WTC11 (cell line): ENCODE measurements around the gene PDCD5. TPM values are rescaled to one million over a fixed set of nuclear protein-coding genes. Genes with fewer than 3 reads are reported as not detected.

Experiments
- ATAC-seq: fragments of 200-7000 bp; cut with Tn5 transposase; 2 replicates; pipeline ENCODE4 v1.10.0; 2021; ENCODE audit warnings: mild to moderate bottlenecking, moderate library complexity
- Bru-seq: library from RNA; stranded (reverse); fragments of 400-500 nt; gene quantifications from one replicate; lab custom pipeline; 2021; lab: Mats Ljungman, UMichigan
- CTCF ChIA-PET: fragments of 300-600 bp; sonication (Branson Sonifier 250); formaldehyde crosslinking; loops from one replicate; lab custom pipeline; 2021; ENCODE audit warnings: antibody characterized with exemption; lab: Charles Lee
- POLR2A ChIA-PET: fragments of 350-600 bp; sonication (Branson Sonifier 250); formaldehyde crosslinking; loops from one replicate; lab custom pipeline; 2021; ENCODE audit warnings: antibody characterized with exemption; lab: Charles Lee
- DNase-seq: peaks from one replicate; pipeline ENCODE4 v3.0.0; 2021; ENCODE audit warnings: low spot score
- H3K27ac Mint-ChIP-seq: 2 replicates; pipeline ENCODE4 v1.8.0; 2021; ENCODE audit warnings: mixed read lengths
- H3K27me3 Mint-ChIP-seq: 2 replicates; pipeline ENCODE4 v1.8.0; 2021; ENCODE audit warnings: low read depth, mild to moderate bottlenecking, moderate library complexity, mixed read lengths
- H3K36me3 Mint-ChIP-seq: 2 replicates; pipeline ENCODE4 v1.8.0; 2021; ENCODE audit warnings: mixed read lengths
- H3K4me1 Mint-ChIP-seq: 2 replicates; pipeline ENCODE4 v1.8.0; 2022; ENCODE audit warnings: mixed read lengths
- H3K4me3 Mint-ChIP-seq: 2 replicates; pipeline ENCODE4 v1.8.0; 2021; ENCODE audit warnings: mild to moderate bottlenecking, moderate library complexity, mixed read lengths
- H3K9me3 Mint-ChIP-seq: 2 replicates; pipeline ENCODE4 v1.8.0; 2021; ENCODE audit warnings: mixed read lengths
- ESRRA ChIP-seq: sonication (generic); formaldehyde crosslinking; IDR thresholded peaks from 2 replicates; pipeline ENCODE4 v1.8.1; 2022; ENCODE audit warnings: mild to moderate bottlenecking, missing genetic modification reagents, borderline replicate concordance
- ETV6 ChIP-seq: sonication (generic); formaldehyde crosslinking; IDR thresholded peaks from 2 replicates; pipeline ENCODE4 v1.8.1; 2022; ENCODE audit warnings: mild to moderate bottlenecking, missing genetic modification reagents
- FOXK1 ChIP-seq: sonication (generic); formaldehyde crosslinking; IDR thresholded peaks from 2 replicates; pipeline ENCODE4 v1.8.0; 2022; ENCODE audit warnings: mild to moderate bottlenecking, moderate library complexity, missing genetic modification reagents
- JAZF1 ChIP-seq: fragments of 250-450 bp; sonication (Bioruptor Pico); IDR thresholded peaks from 2 replicates; pipeline ENCODE4 v1.9.0; 2021; ENCODE audit warnings: moderate library complexity, mild to moderate bottlenecking, inconsistent platforms
- JUN ChIP-seq: sonication (generic); formaldehyde crosslinking; IDR thresholded peaks from 2 replicates; pipeline ENCODE4 v1.8.0; 2023; ENCODE audit warnings: mild to moderate bottlenecking, missing genetic modification reagents
- MXD4 ChIP-seq: fragments of 250-450 bp; sonication (Bioruptor Pico); IDR thresholded peaks from 2 replicates; pipeline ENCODE4 v1.8.0; 2021; ENCODE audit warnings: mild to moderate bottlenecking, moderate library complexity, borderline replicate concordance
- MYBL2 ChIP-seq: sonication (generic); formaldehyde crosslinking; IDR thresholded peaks from 2 replicates; pipeline ENCODE4 v1.8.1; 2023; ENCODE audit warnings: mild to moderate bottlenecking, moderate library complexity, missing genetic modification reagents
- RORB ChIP-seq: fragments of 250-450 bp; sonication (Bioruptor Pico); IDR thresholded peaks from 2 replicates; pipeline ENCODE4 v1.9.0; 2021; ENCODE audit warnings: mild to moderate bottlenecking
- SMAD4 ChIP-seq: sonication (generic); formaldehyde crosslinking; IDR thresholded peaks from 2 replicates; pipeline ENCODE4 v1.8.0; 2022; ENCODE audit warnings: mild to moderate bottlenecking, missing genetic modification reagents
- ZNF317 ChIP-seq: sonication (generic); formaldehyde crosslinking; IDR thresholded peaks from 2 replicates; pipeline ENCODE4 v1.8.1; 2023; ENCODE audit warnings: low read depth, mild to moderate bottlenecking, moderate library complexity, missing genetic modification reagents, borderline replicate concordance
- ZNF423 ChIP-seq: fragments of 250-450 bp; sonication (Bioruptor Pico); IDR thresholded peaks from 2 replicates; pipeline ENCODE4 v2.1.2; 2022; ENCODE audit warnings: mild to moderate bottlenecking, moderate library complexity
- long read RNA-seq, 3 experiments: library from RNA in 1 of 3; library from capped mRNA in 1 of 3; library from polyadenylated mRNA in 1 of 3; unstranded in 2 of 3; stranded (forward) in 1 of 3; transcript quantifications; one replicate each; pipeline ENCODE4 v2.0.0, GENCODE V29; 2021
- total RNA-seq: library from RNA; stranded (reverse); gene quantifications from 3 replicates; pipeline ENCODE4 v1.2.3, GENCODE V29; 2021
- TF ChIP-seq, protein P1 (sequence below): sonication (generic); formaldehyde crosslinking; IDR thresholded peaks from 2 replicates; pipeline ENCODE4 v1.8.0; 2023; ENCODE audit warnings: missing genetic modification reagents, mild to moderate bottlenecking, borderline replicate concordance
- TF ChIP-seq, protein P2 (sequence below): fragments of 250-450 bp; sonication (Bioruptor Pico); IDR thresholded peaks from 2 replicates; pipeline ENCODE4 v1.9.0; 2021; ENCODE audit warnings: moderate library complexity, mild to moderate bottlenecking, inconsistent platforms, borderline replicate concordance
- TF ChIP-seq, protein P3 (sequence below): sonication (generic); formaldehyde crosslinking; IDR thresholded peaks from 2 replicates; pipeline ENCODE4 v1.8.1; 2022; ENCODE audit warnings: low read depth, mild to moderate bottlenecking, moderate library complexity, missing genetic modification reagents, borderline replicate concordance
- TF ChIP-seq, protein P4 (sequence below): sonication (generic); formaldehyde crosslinking; IDR thresholded peaks from 2 replicates; pipeline ENCODE4 v1.8.0; 2022; ENCODE audit warnings: mild to moderate bottlenecking, missing genetic modification reagents
- TF ChIP-seq, protein P5 (sequence below): fragments of 200-600 bp; IDR thresholded peaks from 2 replicates; pipeline ENCODE4 v1.8.0; 2022; ENCODE audit warnings: antibody characterized with exemption
- TF ChIP-seq, protein P6 (sequence below): fragments of 250-450 bp; sonication (Bioruptor Pico); IDR thresholded peaks from 2 replicates; pipeline ENCODE4 v1.9.0; 2021; ENCODE audit warnings: mild to moderate bottlenecking, borderline replicate concordance
- TF ChIP-seq, protein P7 (sequence below): sonication (generic); formaldehyde crosslinking; IDR thresholded peaks from 2 replicates; pipeline ENCODE4 v1.8.0; 2022; ENCODE audit warnings: mild to moderate bottlenecking, missing genetic modification reagents

The PDCD5 gene, protein sequence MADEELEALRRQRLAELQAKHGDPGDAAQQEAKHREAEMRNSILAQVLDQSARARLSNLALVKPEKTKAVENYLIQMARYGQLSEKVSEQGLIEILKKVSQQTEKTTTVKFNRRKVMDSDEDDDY
- total RNA-seq (89.5 to 98.3 TPM (median 93.9 TPM) in 3 replicates), Bru-seq, nascent RNA (percentile 95 among the genes with signal in this experiment)
- long read RNA-seq, experiment 1, transcript PDCD5-207 (6 exons, 699 nt): major isoform, 110 of 137 reads
- long read RNA-seq, experiment 1, partial matches to known transcripts: 7 of 137 reads
- long read RNA-seq, experiment 1, other reads (novel, unspliced or antisense): 17 of 137 reads
- long read RNA-seq, experiment 2, transcript PDCD5-207 (6 exons, 699 nt): major isoform, 97 of 110 reads
- long read RNA-seq, experiment 2, partial matches to known transcripts: 2 of 110 reads
- long read RNA-seq, experiment 2, other reads (novel, unspliced or antisense): 8 of 110 reads
- long read RNA-seq, experiment 3, partial matches to known transcripts: 0 of 6 reads
- long read RNA-seq, experiment 3, other reads (novel, unspliced or antisense): 0 of 6 reads

DNA sequence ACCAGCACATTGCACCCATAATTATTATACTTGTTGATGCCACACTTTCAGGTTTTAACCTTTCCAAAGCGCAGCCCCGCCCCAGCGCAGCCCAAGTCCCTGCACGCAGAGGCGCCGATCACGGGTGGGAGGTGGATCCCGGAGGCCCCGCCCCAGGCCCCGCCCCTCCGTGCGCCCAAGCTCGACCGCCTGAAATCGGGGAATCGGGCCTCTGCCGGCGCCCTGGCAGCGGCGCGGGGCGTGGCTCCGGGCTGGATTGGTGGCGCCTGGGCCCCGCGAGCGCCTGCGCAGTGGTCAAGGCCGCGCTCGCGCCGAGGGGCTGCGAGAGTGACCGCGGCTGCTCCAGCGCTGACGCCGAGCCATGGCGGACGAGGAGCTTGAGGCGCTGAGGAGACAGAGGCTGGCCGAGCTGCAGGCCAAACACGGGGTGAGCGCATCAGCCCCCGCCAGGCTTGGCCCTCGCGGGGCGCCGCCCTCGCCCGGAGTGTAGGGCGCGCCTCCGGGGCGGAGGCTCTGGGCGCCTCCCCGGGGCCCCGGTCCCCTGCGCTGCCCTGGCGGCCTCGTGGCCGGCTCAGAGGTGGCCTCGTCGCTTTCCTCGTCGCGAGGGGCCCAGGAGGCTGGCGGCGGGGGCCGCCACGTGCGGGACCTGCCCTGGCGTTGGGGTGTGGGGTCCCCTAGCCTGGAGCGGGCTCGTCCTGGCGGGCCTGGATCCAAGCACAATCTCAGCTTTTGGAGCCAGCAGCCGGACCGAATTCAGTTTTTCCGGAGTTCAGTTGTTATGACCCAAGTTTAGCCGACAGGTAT, at the start of gene PDCD5:
Gene PDCD5 (plus strand): TSS at position 290 of the 804 bp plus-strand sequence. CDS start 72 bp downstream, at position 362.
- Mint-ChIP-seq H3K4me3 (peak within 1 kb of the TSS; percentile 87), H3K9me3 (no peaks in the 10 kb centered on the region), H3K4me1 (peaks cover 5% of the 10 kb centered on the region; the same call in 1 of the 2 replicates), H3K27ac (no peak within 1 kb of the TSS), H3K36me3 (peaks cover 22% of the 10 kb centered on the region), H3K27me3 (peaks cover 29% of the 10 kb centered on the region)
- ATAC-seq (peak; percentile 94), DNase-seq (peak; percentile 92)
- POLR2A ChIA-PET: interaction anchor here (1.0 to 1.7 kb wide), 2 partner anchors 13 to 176 kb away, joined by 3 to 7 read pairs; partner anchors contain the start of gene DPY19L3
- CTCF ChIA-PET: interaction anchor here (0.7 to 1.1 kb wide), 3 partner anchors 11 to 117 kb away, joined by 3 to 5 read pairs (median 4); no protein-coding TSS in a partner anchor
- no peak for TF ChIP-seq ZNF423
- TF ChIP-seq, protein P1, sequence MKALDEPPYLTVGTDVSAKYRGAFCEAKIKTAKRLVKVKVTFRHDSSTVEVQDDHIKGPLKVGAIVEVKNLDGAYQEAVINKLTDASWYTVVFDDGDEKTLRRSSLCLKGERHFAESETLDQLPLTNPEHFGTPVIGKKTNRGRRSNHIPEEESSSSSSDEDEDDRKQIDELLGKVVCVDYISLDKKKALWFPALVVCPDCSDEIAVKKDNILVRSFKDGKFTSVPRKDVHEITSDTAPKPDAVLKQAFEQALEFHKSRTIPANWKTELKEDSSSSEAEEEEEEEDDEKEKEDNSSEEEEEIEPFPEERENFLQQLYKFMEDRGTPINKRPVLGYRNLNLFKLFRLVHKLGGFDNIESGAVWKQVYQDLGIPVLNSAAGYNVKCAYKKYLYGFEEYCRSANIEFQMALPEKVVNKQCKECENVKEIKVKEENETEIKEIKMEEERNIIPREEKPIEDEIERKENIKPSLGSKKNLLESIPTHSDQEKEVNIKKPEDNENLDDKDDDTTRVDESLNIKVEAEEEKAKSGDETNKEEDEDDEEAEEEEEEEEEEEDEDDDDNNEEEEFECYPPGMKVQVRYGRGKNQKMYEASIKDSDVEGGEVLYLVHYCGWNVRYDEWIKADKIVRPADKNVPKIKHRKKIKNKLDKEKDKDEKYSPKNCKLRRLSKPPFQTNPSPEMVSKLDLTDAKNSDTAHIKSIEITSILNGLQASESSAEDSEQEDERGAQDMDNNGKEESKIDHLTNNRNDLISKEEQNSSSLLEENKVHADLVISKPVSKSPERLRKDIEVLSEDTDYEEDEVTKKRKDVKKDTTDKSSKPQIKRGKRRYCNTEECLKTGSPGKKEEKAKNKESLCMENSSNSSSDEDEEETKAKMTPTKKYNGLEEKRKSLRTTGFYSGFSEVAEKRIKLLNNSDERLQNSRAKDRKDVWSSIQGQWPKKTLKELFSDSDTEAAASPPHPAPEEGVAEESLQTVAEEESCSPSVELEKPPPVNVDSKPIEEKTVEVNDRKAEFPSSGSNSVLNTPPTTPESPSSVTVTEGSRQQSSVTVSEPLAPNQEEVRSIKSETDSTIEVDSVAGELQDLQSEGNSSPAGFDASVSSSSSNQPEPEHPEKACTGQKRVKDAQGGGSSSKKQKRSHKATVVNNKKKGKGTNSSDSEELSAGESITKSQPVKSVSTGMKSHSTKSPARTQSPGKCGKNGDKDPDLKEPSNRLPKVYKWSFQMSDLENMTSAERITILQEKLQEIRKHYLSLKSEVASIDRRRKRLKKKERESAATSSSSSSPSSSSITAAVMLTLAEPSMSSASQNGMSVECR (CRISPR knock-in tag): no peak
- no peak for TF ChIP-seq RORB
- TF ChIP-seq, protein P2, sequence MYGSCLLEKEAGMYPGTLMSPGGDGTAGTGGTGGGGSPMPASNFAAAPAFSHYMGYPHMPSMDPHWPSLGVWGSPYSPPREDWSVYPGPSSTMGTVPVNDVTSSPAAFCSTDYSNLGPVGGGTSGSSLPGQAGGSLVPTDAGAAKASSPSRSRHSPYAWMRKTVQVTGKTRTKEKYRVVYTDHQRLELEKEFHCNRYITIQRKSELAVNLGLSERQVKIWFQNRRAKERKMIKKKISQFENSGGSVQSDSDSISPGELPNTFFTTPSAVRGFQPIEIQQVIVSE (CRISPR knock-in tag): no peak
- no peak for TF ChIP-seq MXD4
- TF ChIP-seq, protein P3, sequence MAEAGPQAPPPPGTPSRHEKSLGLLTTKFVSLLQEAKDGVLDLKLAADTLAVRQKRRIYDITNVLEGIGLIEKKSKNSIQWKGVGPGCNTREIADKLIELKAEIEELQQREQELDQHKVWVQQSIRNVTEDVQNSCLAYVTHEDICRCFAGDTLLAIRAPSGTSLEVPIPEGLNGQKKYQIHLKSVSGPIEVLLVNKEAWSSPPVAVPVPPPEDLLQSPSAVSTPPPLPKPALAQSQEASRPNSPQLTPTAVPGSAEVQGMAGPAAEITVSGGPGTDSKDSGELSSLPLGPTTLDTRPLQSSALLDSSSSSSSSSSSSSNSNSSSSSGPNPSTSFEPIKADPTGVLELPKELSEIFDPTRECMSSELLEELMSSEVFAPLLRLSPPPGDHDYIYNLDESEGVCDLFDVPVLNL: no peak; the same call in 1 of the 2 replicates
- TF ChIP-seq FOXK1: peak; percentile 64; the same call in 1 of the 2 replicates
- no peak for TF ChIP-seq ZNF317 (CRISPR knock-in tag)
- no peak; the same call in 1 of the 2 replicates for TF ChIP-seq JUN (CRISPR knock-in tag)
- no peak for TF ChIP-seq MYBL2 (CRISPR knock-in tag)
- TF ChIP-seq, protein P4, sequence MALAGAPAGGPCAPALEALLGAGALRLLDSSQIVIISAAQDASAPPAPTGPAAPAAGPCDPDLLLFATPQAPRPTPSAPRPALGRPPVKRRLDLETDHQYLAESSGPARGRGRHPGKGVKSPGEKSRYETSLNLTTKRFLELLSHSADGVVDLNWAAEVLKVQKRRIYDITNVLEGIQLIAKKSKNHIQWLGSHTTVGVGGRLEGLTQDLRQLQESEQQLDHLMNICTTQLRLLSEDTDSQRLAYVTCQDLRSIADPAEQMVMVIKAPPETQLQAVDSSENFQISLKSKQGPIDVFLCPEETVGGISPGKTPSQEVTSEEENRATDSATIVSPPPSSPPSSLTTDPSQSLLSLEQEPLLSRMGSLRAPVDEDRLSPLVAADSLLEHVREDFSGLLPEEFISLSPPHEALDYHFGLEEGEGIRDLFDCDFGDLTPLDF: no peak
- TF ChIP-seq JAZF1: no peak
- TF ChIP-seq, protein P5, sequence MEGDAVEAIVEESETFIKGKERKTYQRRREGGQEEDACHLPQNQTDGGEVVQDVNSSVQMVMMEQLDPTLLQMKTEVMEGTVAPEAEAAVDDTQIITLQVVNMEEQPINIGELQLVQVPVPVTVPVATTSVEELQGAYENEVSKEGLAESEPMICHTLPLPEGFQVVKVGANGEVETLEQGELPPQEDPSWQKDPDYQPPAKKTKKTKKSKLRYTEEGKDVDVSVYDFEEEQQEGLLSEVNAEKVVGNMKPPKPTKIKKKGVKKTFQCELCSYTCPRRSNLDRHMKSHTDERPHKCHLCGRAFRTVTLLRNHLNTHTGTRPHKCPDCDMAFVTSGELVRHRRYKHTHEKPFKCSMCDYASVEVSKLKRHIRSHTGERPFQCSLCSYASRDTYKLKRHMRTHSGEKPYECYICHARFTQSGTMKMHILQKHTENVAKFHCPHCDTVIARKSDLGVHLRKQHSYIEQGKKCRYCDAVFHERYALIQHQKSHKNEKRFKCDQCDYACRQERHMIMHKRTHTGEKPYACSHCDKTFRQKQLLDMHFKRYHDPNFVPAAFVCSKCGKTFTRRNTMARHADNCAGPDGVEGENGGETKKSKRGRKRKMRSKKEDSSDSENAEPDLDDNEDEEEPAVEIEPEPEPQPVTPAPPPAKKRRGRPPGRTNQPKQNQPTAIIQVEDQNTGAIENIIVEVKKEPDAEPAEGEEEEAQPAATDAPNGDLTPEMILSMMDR: no peak
- no peak for TF ChIP-seq SMAD4 (CRISPR knock-in tag)
- TF ChIP-seq, protein P6, sequence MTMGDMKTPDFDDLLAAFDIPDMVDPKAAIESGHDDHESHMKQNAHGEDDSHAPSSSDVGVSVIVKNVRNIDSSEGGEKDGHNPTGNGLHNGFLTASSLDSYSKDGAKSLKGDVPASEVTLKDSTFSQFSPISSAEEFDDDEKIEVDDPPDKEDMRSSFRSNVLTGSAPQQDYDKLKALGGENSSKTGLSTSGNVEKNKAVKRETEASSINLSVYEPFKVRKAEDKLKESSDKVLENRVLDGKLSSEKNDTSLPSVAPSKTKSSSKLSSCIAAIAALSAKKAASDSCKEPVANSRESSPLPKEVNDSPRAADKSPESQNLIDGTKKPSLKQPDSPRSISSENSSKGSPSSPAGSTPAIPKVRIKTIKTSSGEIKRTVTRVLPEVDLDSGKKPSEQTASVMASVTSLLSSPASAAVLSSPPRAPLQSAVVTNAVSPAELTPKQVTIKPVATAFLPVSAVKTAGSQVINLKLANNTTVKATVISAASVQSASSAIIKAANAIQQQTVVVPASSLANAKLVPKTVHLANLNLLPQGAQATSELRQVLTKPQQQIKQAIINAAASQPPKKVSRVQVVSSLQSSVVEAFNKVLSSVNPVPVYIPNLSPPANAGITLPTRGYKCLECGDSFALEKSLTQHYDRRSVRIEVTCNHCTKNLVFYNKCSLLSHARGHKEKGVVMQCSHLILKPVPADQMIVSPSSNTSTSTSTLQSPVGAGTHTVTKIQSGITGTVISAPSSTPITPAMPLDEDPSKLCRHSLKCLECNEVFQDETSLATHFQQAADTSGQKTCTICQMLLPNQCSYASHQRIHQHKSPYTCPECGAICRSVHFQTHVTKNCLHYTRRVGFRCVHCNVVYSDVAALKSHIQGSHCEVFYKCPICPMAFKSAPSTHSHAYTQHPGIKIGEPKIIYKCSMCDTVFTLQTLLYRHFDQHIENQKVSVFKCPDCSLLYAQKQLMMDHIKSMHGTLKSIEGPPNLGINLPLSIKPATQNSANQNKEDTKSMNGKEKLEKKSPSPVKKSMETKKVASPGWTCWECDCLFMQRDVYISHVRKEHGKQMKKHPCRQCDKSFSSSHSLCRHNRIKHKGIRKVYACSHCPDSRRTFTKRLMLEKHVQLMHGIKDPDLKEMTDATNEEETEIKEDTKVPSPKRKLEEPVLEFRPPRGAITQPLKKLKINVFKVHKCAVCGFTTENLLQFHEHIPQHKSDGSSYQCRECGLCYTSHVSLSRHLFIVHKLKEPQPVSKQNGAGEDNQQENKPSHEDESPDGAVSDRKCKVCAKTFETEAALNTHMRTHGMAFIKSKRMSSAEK: no peak
- no peak for TF ChIP-seq ESRRA
- no peak for TF ChIP-seq ETV6 (CRISPR knock-in tag)
- TF ChIP-seq, protein P7, sequence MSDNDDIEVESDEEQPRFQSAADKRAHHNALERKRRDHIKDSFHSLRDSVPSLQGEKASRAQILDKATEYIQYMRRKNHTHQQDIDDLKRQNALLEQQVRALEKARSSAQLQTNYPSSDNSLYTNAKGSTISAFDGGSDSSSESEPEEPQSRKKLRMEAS (CRISPR knock-in tag): peak; percentile 74; the same call in 1 of the 2 replicates
